VCaP (cell line): Measurements from ENCODE around the gene ASPRV1.
"Not testable (repeated sequence)": the region's sequence is repeated elsewhere in the genome, so short reads cannot be mapped to it uniquely, and the experiment has no call there.

ENCODE experiments used
- H3K27ac ChIP-seq: fragments of 450-650 bp; 2 replicates; pipeline ENCODE4 v1.5.1; 2017
- TF ChIP-seq, protein P1 (sequence below): fragments of 450-650 bp; conservative IDR thresholded peaks from 2 replicates; pipeline ENCODE4 v1.5.1; 2017; ENCODE audit warnings: mild to moderate bottlenecking, moderate library complexity

The ASPRV1 gene

DNA sequence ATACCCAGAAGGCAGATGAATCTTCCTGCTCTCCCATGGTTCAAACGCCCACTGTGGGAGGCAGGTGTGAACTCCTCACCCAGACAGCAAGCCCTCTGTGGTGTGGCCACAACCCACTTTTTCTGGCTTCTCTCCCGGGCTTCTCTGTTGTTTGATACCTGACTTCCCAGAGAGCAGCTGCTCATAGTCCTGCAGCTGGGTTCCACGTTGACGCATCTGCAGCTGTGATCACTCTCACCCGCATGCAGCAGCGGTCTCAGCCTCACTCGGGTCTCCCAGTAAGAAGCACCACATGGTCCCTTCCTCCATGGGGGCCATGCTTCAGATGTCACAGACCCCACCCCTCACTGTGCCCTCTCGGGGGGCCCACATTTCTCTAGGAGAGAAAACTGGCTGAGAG is 3.5 kb downstream of the ASPRV1 start:
- TF ChIP-seq, protein P1, sequence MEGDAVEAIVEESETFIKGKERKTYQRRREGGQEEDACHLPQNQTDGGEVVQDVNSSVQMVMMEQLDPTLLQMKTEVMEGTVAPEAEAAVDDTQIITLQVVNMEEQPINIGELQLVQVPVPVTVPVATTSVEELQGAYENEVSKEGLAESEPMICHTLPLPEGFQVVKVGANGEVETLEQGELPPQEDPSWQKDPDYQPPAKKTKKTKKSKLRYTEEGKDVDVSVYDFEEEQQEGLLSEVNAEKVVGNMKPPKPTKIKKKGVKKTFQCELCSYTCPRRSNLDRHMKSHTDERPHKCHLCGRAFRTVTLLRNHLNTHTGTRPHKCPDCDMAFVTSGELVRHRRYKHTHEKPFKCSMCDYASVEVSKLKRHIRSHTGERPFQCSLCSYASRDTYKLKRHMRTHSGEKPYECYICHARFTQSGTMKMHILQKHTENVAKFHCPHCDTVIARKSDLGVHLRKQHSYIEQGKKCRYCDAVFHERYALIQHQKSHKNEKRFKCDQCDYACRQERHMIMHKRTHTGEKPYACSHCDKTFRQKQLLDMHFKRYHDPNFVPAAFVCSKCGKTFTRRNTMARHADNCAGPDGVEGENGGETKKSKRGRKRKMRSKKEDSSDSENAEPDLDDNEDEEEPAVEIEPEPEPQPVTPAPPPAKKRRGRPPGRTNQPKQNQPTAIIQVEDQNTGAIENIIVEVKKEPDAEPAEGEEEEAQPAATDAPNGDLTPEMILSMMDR, result no peak
- H3K27ac ChIP-seq, result no peak overlapping the region

- TF ChIP-seq, protein P1, result no peak
- no peak overlapping the region for H3K27ac ChIP-seq
These were observed 4.9 kb downstream of the ASPRV1 start for GRCh38 chr2:69956475-69956979.

GRCh38 chr2:69955029-69955428 is 6.4 kb downstream of the ASPRV1 start:
- H3K27ac ChIP-seq, result no peak overlapping the region
- TF ChIP-seq, protein P1, result no peak

DNA sequence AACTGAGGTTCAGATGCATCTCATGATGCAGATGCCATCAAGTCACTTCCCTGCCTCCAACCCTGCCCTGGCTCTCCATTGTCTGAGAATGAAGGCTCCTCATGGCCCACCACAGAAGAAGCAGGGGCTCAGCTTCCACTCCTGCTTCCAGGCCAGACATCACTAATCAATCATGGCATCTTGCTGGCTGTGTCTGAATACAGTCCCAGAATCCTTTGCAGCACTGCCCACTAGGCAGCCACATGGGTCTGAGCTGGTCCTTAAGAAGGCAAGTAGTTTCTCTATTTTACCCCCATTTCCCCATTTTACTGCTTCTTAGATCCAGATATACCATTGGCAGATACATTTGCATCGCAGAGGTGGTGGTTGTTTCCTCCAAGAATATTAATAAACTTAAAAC is 7.3 kb downstream of the ASPRV1 start:
- TF ChIP-seq, protein P1, result no peak
- H3K27ac ChIP-seq, result no peak overlapping the region

GRCh38 chr2:69952336-69953115 is 8.9 kb downstream of the ASPRV1 start:
- TF ChIP-seq, protein P1, result no peak
- no peak overlapping the region for H3K27ac ChIP-seq

GRCh38 chr2:69950671-69951070 is 10.8 kb downstream of the ASPRV1 start:
- not testable (repeated sequence) for H3K27ac ChIP-seq

GRCh38 chr2:69950241-69950640 is 11.2 kb downstream of the ASPRV1 start:
- H3K27ac ChIP-seq, result no peak overlapping the region
- TF ChIP-seq, protein P1, result no peak

DNA sequence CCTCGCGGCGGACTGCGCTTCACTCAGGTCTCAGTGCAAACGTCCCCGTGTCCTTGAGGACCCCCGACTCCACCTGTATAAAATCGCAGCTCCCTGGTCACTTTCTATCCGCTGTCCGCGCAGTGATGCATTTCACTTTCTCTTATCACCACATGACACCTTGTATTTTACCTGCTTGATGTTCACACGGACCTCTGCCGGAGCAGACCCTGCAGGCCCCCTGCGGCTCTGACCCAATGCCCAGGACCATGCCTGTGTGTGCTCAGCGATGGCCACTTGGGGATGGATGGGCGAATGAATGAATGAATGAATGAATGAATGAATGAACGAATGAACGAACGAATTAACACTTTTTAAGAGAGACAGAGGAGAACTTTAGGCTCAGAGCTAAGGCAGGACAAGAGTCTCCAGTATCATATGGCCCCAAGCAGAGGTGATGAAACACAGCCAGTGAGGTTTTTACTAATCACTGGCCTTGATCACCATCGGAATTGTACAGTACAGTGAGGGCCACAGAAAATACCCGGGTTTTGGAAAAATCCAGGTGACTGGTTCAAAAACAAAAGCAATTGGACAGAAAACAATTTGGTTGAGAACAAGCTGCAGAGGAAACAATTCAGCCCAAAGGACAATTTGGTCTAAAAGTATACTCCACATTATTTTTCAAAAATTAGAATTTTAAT is 12.3 kb downstream of the ASPRV1 start:
- no peak overlapping the region for H3K27ac ChIP-seq
- TF ChIP-seq, protein P1, result no peak
